SW 1271 (cell line): ENCODE measurements around the gene PRPF31.
A peak's percentile ranks its signal among the peaks of the same experiment; 100 is the strongest.

Source experiments
- DNase-seq, 2 experiments: peaks; one replicate each; lab custom pipeline; 2025; lab: John Stamatoyannopoulos, UW

PRPF31 gene

GRCh38 chr19:54107876-54108490 lies 7.6 kb upstream of the PRPF31 start:
- DNase-seq, result no peak

GRCh38 chr19:54108496-54108895 lies 7.1 kb upstream of the PRPF31 start:
- DNase-seq, result no peak

GRCh38 chr19:54109651-54110050 lies 5.9 kb upstream of the PRPF31 start:
- DNase-seq, result no peak

- no peak for DNase-seq
Observed at GRCh38 chr19:54114340-54115108, 1.0 kb upstream of the PRPF31 start.

GRCh38 chr19:54121259-54121658 lies 5.7 kb downstream of the PRPF31 start:
- no peak for DNase-seq

GRCh38 chr19:54123682-54124081 lies 8.1 kb downstream of the PRPF31 start:
- DNase-seq, result no peak

- DNase-seq, result no peak
Observed at GRCh38 chr19:54124393-54124792, 8.8 kb downstream of the PRPF31 start.

GRCh38 chr19:54125713-54126112 lies 10.2 kb downstream of the PRPF31 start:
- DNase-seq, result no peak

GRCh38 chr19:54127688-54128440 lies 12.3 kb downstream of the PRPF31 start:
- DNase-seq, result no peak

GRCh38 chr19:54128441-54128725 lies 12.8 kb downstream of the PRPF31 start:
- DNase-seq, result no peak

GRCh38 chr19:54128796-54129616 lies 13.5 kb downstream of the PRPF31 start:
- DNase-seq, result no peak

- DNase-seq, result no peak
Observed at GRCh38 chr19:54129617-54129996, 14.1 kb downstream of the PRPF31 start.

- peak; percentile 22 to 35 for DNase-seq
Observed at GRCh38 chr19:54133312-54133956, 17.9 kb downstream of the PRPF31 start.

- no peak for DNase-seq
Observed at GRCh38 chr19:54133957-54134590, 18.5 kb downstream of the PRPF31 start.

- DNase-seq, result no peak
Observed at GRCh38 chr19:54136086-54136863, 20.7 kb downstream of the PRPF31 start.

GRCh38 chr19:54136864-54137698 lies 21.5 kb downstream of the PRPF31 start:
- DNase-seq, result peak; percentile 98 to 99

- DNase-seq, result no peak
Observed at GRCh38 chr19:54137699-54138488, 22.3 kb downstream of the PRPF31 start, which contains the start of gene CNOT3. TSS of gene CNOT3 (plus strand) at chr19:54137762. CDS start at chr19:54142979, 5,217 bp downstream.

GRCh38 chr19:54138489-54139256 lies 23.1 kb downstream of the PRPF31 start:
- DNase-seq, result no peak
